HG03565 (cell line): Measurements from ENCODE around the gene PPM1L.

ENCODE experiments used
- ATAC-seq: cut with Tn5 transposase; IDR thresholded peaks from one replicate; pipeline ENCODE4 v1.9.1; 2021; ENCODE audit warnings: mild to moderate bottlenecking, moderate library complexity; ENCODE audit not compliant: unreplicated experiment

The PPM1L gene

DNA sequence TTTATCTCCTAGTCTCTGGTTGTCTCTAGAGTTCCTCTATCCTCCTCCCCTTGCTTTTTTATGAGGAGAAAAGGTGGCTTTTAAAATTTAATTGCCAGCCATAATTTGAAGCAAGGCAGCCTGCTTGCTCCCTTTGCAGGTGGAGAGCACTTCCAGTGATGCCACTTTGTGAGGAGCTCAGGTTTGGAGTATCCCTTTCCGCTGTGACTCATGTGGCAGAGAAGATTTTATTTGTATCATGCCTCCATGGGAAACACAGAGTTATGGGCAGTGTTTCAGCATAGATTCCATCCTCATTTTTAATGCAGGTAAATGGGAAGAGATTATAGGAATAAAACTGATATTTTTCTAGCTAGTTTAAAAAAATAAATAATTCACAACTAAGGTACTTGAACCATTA lies 7.0 kb downstream of the PPM1L start:
- ATAC-seq: no peak

DNA sequence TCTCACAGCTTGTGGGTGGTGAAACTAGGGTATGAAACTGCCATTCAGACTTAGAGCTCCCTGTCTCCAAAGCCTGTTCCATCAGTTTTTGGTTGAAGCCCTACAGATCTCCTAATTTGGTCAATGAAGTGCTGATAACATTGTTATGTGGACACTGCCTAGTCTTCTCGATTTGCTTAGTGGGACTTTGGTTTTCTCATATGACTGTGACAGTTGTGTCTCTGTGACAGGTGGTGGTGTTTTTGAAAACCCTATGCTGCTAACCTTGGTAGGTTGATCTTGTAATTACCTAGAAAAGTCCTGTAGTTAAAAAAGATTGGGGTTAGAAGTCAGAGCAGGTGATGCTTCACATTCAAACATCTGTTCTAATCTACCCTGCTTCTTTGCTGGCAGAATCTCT lies 9.2 kb downstream of the PPM1L start:
- no peak for ATAC-seq

DNA sequence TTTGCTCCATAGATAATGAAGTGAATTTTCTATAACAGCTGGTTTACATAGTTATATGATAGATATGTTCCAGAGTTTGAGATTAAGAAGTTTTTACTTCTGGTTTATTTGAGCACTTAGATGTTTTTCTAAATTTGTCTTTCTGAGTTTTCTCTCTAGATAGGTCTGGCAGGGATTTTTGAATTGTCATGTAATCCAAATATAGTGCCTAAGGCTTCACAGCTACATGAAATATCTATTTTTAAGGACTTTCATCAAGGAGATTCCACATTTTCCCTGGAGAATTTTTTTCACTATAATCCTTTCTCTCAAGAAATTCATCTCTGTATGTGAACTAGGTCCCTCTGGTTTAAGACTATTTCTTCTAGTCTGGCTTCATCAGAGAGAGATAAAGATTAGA lies 12.0 kb downstream of the PPM1L start:
- ATAC-seq: no peak

DNA sequence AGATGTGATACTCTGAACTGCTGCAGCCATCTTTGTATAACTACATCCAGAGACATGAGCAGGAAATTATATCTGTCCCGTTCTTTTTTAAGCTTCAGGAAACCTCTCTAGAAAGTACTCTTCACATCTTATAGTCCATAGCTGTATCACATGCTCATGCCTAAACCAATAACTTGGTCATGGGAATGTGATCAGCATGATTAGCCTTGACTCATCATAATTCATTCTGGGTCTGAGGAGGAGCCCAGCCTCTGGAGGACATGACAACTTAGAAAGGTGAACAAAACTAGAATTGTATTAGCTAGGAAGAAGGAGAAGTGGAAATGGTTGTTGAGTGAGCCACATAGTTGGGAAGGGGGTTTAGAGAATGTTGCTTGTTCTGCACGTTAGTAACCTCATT lies 12.9 kb downstream of the PPM1L start:
- ATAC-seq: no peak

DNA sequence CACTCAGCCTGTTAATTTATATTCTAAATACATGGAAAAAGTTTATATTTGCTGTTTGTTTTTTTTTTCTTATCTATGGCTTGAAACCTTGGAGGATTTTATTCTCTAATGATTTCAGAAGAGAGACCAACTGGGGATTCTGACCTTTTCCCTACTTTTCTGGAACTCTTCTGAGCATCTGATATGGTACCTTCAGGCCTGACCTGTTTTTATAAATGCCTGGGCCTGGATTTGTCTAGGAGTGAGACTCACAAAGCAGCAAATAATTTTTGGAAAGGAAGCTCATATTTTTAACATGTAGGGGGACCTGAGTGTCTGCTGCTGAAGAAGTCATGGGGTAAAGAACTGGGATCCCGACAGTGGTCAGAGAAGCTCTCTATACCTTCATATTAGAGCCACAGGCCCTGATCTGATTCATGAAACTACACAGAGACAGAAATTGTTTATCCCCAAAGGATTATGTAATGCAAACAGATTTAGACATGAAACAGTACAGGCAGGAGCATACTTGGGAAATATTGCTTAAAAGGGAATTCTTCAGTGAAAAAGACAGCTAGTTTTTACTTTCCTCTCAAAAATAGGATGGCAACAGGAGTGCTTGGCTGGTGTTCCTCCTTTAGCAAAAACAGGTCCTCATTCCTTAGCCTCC lies 15.9 kb downstream of the PPM1L start:
- ATAC-seq: no peak

DNA sequence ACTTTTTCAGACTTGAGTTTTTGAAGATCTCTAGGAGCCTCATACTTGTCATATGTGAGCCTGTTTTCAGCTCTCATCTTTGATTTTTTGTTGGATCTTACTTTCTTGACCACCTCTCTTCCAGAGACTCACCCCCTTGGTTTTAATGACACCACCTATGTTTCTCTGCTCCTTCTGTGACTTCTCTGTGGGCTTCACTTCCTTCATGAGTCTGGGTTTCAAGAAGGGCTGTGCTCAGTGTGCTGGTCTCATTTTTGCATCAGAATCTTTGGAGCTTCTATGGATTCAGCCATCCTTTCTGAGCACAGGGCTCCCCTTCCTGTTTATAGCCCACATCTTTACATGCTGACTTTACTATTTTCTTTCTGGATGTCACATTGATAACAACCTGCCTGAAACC lies 17.7 kb downstream of the PPM1L start:
- ATAC-seq: no peak

DNA sequence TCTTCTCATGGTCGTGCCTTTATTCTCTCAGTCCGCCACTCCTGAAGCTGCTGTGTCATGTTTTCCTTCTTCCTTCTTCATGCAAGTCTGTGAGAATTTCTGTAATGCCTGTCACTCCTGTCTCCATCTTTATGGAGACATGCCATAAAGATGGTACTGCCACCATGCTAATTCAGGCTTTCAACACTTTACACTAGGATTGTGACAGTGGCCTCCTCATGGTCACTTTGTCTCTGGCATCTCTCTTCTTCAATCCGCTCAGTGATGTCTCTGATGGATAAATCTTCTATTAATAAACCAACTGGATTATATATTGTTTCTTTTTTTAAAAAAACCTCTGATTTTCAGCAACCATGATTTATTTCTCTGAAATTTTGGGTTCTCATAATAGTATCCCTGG lies 18.1 kb downstream of the PPM1L start:
- ATAC-seq: no peak

GRCh38 chr3:160778480-160778879 lies 22.4 kb downstream of the PPM1L start:
- no peak for ATAC-seq

GRCh38 chr3:160779040-160779439 lies 23.0 kb downstream of the PPM1L start:
- ATAC-seq: no peak

- ATAC-seq: no peak
These were observed 24.2 kb downstream of the PPM1L start for GRCh38 chr3:160780245-160780644.

GRCh38 chr3:160781402-160781801 lies 25.4 kb downstream of the PPM1L start:
- ATAC-seq: no peak

DNA sequence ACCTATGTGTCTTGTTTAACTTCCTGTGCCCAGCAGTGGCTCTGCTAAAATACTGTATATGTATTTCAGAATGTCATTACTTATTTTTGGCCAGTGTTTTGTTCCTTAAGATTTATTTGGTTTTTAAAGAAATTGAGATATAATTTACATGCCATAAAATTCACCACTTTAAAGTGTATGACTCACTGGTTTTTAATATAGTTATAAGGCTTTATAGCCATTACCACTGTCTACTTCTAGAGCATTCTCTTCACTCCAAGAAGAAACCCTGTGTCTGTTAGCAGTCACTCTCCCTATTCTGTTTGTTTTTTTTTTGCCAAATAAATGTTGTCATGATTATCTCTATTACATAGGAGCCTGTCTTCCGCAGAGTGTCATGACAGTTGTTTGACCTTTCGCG lies 25.8 kb downstream of the PPM1L start:
- no peak for ATAC-seq

DNA sequence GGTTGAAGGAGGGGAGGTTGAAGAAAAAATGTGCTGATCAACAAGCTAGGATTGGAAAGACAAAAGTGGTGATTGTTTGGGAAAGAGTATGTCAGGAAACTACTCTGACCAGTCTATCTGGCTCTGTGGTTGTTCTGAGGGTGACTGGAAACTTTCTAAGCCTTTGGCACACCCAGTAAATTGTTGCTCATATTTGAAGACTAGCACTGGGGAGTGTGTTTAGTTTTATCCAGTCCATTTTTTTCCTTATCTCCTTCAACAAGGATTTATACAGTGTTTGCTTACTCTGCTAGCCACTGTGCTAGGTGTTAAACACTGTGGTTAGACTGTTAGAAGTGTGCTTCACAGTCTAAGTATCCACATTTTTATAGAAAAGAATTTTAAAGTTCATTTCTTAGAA lies 28.8 kb downstream of the PPM1L start:
- no peak for ATAC-seq

DNA sequence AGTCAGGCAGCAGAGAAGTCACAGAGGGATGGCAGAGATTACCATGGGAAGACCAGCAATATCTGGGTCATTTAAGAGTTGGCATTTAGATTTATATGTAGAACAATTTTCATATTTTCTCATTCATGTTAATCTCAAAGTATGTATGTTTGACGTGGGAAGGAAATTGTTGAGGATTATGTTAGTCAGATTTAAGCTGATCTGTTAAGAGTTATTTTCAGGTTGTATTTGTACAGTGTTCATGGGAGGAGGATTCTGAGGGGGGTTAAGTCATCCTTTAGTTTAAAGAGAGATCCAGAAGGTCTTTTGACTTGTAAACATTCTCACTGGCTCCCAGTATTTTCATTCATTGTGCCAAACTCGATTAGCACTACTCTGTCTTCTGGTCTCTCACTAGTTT lies 34.7 kb downstream of the PPM1L start:
- ATAC-seq: no peak

- no peak for ATAC-seq
These were observed 36.5 kb downstream of the PPM1L start for GRCh38 chr3:160792540-160792939.

GRCh38 chr3:160793722-160794252 lies 37.8 kb downstream of the PPM1L start:
- no peak for ATAC-seq

DNA sequence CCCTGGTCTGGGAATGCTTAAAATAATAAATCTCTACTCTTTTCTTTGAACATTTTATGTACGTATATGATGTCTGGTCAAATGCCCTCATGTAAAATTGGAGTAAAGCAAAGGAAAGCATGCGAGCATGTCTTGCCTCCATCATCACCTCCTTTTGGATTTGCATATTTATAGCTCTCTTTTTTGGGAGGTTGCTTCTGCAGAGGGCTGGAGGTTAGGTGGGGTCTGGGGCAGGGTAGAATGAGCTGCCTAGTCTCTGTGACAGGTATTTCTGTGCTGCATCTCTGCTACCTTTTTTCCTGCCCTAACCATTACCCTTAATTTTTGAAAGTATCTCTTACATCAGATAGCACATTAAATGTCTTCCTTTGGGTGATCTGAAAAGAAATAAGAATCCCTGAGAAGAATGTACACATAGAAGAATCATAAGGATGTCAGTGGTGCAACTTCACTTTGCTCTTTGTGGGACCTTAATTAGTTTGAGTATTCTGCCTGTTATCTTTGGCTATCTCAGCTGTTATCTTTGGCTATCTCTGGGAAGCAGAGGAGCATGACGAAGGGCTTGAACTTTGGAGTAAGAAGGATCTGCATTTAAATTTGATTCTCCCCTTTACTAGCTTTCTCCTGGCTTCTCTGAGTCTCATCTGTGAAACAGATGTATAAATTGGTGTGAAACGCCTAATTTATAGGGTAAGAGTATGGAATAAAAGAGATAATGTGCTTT lies 40.2 kb downstream of the PPM1L start:
- ATAC-seq: no peak

DNA sequence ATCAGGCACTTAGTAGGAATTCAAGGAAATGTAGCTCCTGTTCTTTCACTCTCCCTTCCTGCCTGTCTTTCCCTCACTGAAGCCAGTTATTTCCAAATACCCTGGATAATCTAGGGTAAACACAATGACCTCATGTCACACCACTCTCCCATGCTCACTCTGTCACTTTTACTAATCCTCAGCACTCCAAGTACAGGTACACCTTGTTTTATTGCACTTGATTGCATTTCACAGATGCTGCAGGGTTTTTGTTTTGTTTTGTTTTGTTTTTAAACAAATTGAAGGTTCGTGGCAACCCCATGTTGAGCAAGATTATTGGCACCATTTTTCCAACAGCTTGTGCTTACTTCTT lies 40.8 kb downstream of the PPM1L start:
- no peak for ATAC-seq

DNA sequence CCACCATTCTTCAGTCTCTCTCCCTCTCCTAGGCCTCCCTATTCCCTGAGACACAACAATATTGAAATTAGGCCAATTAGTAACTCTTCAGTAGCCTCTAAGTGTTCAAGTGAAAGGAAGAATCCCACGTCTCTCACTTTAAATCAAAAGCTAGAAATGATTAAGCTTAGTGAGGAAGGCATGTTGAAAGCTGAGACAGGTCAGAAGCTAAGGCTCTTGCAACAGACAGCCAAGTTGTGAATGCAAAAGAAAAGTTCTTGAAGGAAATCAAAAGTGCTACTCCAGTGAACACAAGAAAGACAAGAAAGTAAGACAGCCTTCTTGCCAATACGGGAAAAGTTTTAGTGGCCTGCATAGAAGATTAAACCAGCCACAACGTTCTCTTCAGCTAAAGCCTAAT lies 41.3 kb downstream of the PPM1L start:
- ATAC-seq: no peak

GRCh38 chr3:160801386-160802118 lies 45.5 kb downstream of the PPM1L start:
- peak; percentile 91 for ATAC-seq

DNA sequence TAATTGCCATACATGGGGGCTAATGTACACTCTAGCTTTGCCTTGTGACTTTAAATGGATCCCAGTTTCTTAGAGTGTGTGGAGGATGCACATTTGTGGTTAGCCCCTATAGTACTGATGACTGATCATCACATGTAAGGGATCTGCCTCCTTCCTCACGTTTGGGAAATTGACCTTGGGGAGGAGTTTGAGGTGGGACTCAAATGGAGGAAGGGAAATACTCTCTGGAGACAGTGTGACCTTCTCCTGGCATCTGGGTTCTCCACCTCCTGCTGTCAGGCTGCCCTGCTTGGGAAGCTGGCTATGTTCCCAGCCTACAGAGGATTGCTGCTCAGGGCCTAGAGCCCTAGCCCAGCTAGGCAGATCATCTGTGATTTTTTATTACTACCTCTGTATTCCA lies 48.7 kb downstream of the PPM1L start:
- no peak for ATAC-seq

DNA sequence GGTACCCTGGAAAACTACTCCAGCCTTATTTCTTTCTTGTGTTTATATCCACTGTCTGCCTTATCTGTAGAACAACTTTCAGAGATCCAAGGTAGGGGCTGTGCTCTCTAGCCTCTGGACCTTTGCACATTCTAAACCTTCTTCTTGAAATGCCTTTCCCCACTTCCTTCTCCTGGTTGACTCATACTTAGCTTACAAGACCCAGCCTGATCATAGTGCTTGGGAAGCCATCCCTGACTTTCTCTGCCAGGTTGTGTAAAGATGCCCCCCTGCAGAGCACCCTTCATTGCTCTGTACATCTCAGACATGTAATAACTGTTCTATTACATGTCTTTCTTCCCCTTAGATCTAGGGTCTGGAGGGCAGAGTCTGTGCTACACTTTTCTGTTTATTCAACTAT lies 50.1 kb downstream of the PPM1L start:
- ATAC-seq: no peak
